ENCODE results near the gene CHURC1.

- TF ChIP-seq CTCF (optimal IDR thresholded peaks at IDR 0.05 in 1 of 3, IDR thresholded peaks at IDR 0.05 in 1 of 3, conservative IDR thresholded peaks at IDR 0.05 in 1 of 3; ENCODE audit: extremely low read depth in 1 of 3, insufficient read depth in 2 of 3, low read length in 3 of 3) (no peak), EZH2 (IDR thresholded peaks at IDR 0.05; ENCODE audit: low read length) (no peak)
Measured at GRCh38 chr14:64944861-64945260, 30.6 kb downstream of the CHURC1 start.

All from keratinocyte (primary cell).